Keratinocyte (primary cell): ENCODE data around the gene FLNB. TPM values are rescaled to one million over a fixed set of nuclear protein-coding genes. Genes with fewer than 3 reads are reported as not detected.

ENCODE experiments used
- DNase-seq: peaks from one replicate; pipeline ENCODE4 v3.0.0-alpha.2; 2011; ENCODE audit warnings: low read depth, missing footprints, low spot score
- FAIRE-seq: peaks from 2 replicates; lab custom pipeline; 2011; peaks lifted over from hg19 to GRCh38; lab: Jason Lieb, UNC
- H2AFZ ChIP-seq: 2 replicates; pipeline ENCODE4 v1.6.0; 2012; ENCODE audit warnings: low read length, control low read depth, inconsistent platforms; ENCODE audit not compliant: control insufficient read depth
- H3K27ac ChIP-seq: 2 replicates; pipeline ENCODE4 v1.5.1; 2011; ENCODE audit warnings: low read length; ENCODE audit not compliant: control insufficient read depth, insufficient read depth
- H3K27me3 ChIP-seq: 3 replicates; pipeline ENCODE4 v1.6.0; 2011; ENCODE audit warnings: low read length; ENCODE audit not compliant: control insufficient read depth, insufficient read depth; ENCODE audit errors: extremely low read depth
- H3K36me3 ChIP-seq, 2 experiments: 2 replicates in 1 of 2; 3 replicates in 1 of 2; pipeline ENCODE4 v1.5.1; 2011; ENCODE audit warnings: low read length in 2 of 2, mild to moderate bottlenecking in 1 of 2; ENCODE audit not compliant: control insufficient read depth in 2 of 2, insufficient read depth in 2 of 2; ENCODE audit errors: extremely low read depth in 1 of 2
- H3K4me1 ChIP-seq: 3 replicates; pipeline ENCODE4 v1.5.1; 2011; ENCODE audit warnings: low read length; ENCODE audit not compliant: control insufficient read depth, insufficient read depth; ENCODE audit errors: extremely low read depth
- H3K4me2 ChIP-seq: 3 replicates; pipeline ENCODE4 v1.6.0; 2011; ENCODE audit warnings: low read depth, low read length; ENCODE audit not compliant: control insufficient read depth, insufficient read depth; ENCODE audit errors: extremely low read depth
- H3K4me3 ChIP-seq, 3 experiments: fragments of 200-600 bp in 1 of 3; sonication (generic) in 1 of 3; 2 replicates in 2 of 3; 3 replicates in 1 of 3; pipeline ENCODE4 v1.5.1; 2011 to 2016; ENCODE audit warnings: low read length in 3 of 3, mild to moderate bottlenecking in 3 of 3, control low read depth in 2 of 3, inconsistent platforms in 1 of 3, low read depth in 1 of 3, mixed read lengths in 1 of 3, mixed run types in 1 of 3, moderate library complexity in 1 of 3; ENCODE audit not compliant: control insufficient read depth in 2 of 3, insufficient read depth in 2 of 3; ENCODE audit errors: extremely low read depth in 1 of 3
- H3K79me2 ChIP-seq: 2 replicates; pipeline ENCODE4 v1.6.0; 2012; ENCODE audit warnings: low read length; ENCODE audit not compliant: control insufficient read depth, insufficient read depth
- H3K9ac ChIP-seq: 3 replicates; pipeline ENCODE4 v1.6.0; 2011; ENCODE audit warnings: low read length; ENCODE audit not compliant: control insufficient read depth, insufficient read depth; ENCODE audit errors: extremely low read depth
- H3K9me1 ChIP-seq: 3 replicates; pipeline ENCODE4 v1.6.0; 2011; ENCODE audit warnings: low read length; ENCODE audit not compliant: control insufficient read depth, insufficient read depth; ENCODE audit errors: extremely low read depth
- H3K9me3 ChIP-seq: 2 replicates; pipeline ENCODE4 v1.5.1; 2012; ENCODE audit warnings: low read depth, low read length; ENCODE audit not compliant: control insufficient read depth
- H4K20me1 ChIP-seq: 3 replicates; pipeline ENCODE4 v1.6.0; 2011; ENCODE audit warnings: low read length; ENCODE audit not compliant: control insufficient read depth, insufficient read depth; ENCODE audit errors: extremely low read depth
- EZH2 ChIP-seq: IDR thresholded peaks from one replicate; pipeline ENCODE4 v1.6.1; 2012; ENCODE audit warnings: inconsistent platforms, mild to moderate bottlenecking, low read length, moderate library complexity
- dilution Hi-C: fragments of 300-500 bp; cut with MboI; formaldehyde crosslinking; loops from one replicate; pipeline ENCODE4 v1.7.0; 2020; ENCODE audit warnings: low sequenced_read_pairs; ENCODE audit not compliant: extremely low pct_ligation_motif_present
- polyA plus RNA-seq, 5 experiments: library from polyadenylated mRNA; depleted of rRNA in 3 of 5; stranded (reverse) in 3 of 5; stranded (forward) in 1 of 5; unstranded in 1 of 5; fragments of >200 nt; gene quantifications; 1 replicate in 1 of 5; 2 replicates in 3 of 5; 3 replicates in 1 of 5; pipeline versions ENCODE4 v1.2.1 to v1.2.3, GENCODE V29; 2011 to 2012; ENCODE audit warnings: missing spikeins in 2 of 5, low read depth in 1 of 5, low replicate concordance in 1 of 5
- TF ChIP-seq, protein P1 (sequence below), 3 experiments: IDR thresholded peaks in 1 of 3; conservative IDR thresholded peaks in 1 of 3; optimal IDR thresholded peaks in 1 of 3; 2 replicates in 2 of 3; 3 replicates in 1 of 3; pipeline versions ENCODE3 to v1.5.1; 2011; ENCODE audit warnings: low read length in 3 of 3, mild to moderate bottlenecking in 3 of 3, moderate library complexity in 2 of 3, control low read depth in 1 of 3, inconsistent platforms in 1 of 3; ENCODE audit not compliant: insufficient read depth in 2 of 3; ENCODE audit errors: extremely low read depth in 1 of 3

The FLNB gene
- polyA plus RNA-seq, 1 donor (not counting 4 experiments of a cell fraction or from before 2014, with no cell fraction given): 289 TPM

DNA sequence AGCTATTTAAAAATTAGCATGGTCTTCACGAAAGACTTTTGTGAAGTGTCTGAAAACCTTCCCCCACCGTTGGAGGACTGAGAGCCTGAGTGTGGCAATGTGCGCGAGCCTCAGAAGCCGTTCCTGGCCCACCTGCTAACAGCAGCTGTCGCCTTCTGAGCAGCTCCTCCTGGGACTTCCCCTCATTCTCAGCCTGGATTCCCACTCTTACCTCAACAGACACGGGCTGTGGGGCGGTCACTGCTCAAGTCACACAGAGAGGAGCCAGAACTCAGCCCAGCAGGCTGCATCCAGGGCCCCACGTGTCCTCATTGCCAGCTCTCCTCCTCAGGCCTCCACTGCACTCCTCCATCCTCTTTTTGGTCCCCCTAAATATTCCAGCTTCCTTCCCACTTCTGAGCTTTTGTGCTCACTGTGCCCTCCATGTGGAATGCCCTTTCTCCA is 194.7 kb downstream of the FLNB start:
- Histone ChIP-seq H3K27ac (no peak overlapping the region), H3K9me3 (no peaks in the 10 kb centered on the region), H3K36me3 (no peaks in the 10 kb centered on the region), H3K9me1 (no peaks in the 10 kb centered on the region), H3K79me2 (no peaks in the 10 kb centered on the region), H3K9ac (no peak overlapping the region), H3K4me3 (no peak overlapping the region), H3K27me3 (no peaks in the 10 kb centered on the region), H4K20me1 (no peaks in the 10 kb centered on the region), H3K4me2 (no peak overlapping the region), H3K4me1 (peaks cover 24% of the 10 kb centered on the region), H2AFZ (no peak overlapping the region)
- FAIRE-seq (no peak), DNase-seq (no peak)
- dilution Hi-C loops: no loop called here
- TF ChIP-seq EZH2: no peak
- TF ChIP-seq, protein P1, sequence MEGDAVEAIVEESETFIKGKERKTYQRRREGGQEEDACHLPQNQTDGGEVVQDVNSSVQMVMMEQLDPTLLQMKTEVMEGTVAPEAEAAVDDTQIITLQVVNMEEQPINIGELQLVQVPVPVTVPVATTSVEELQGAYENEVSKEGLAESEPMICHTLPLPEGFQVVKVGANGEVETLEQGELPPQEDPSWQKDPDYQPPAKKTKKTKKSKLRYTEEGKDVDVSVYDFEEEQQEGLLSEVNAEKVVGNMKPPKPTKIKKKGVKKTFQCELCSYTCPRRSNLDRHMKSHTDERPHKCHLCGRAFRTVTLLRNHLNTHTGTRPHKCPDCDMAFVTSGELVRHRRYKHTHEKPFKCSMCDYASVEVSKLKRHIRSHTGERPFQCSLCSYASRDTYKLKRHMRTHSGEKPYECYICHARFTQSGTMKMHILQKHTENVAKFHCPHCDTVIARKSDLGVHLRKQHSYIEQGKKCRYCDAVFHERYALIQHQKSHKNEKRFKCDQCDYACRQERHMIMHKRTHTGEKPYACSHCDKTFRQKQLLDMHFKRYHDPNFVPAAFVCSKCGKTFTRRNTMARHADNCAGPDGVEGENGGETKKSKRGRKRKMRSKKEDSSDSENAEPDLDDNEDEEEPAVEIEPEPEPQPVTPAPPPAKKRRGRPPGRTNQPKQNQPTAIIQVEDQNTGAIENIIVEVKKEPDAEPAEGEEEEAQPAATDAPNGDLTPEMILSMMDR (optimal IDR thresholded peaks at IDR 0.05 in 1 of 3, IDR thresholded peaks at IDR 0.05 in 1 of 3, conservative IDR thresholded peaks at IDR 0.05 in 1 of 3; ENCODE audit: extremely low read depth in 1 of 3, insufficient read depth in 2 of 3, low read length in 3 of 3): no peak

DNA sequence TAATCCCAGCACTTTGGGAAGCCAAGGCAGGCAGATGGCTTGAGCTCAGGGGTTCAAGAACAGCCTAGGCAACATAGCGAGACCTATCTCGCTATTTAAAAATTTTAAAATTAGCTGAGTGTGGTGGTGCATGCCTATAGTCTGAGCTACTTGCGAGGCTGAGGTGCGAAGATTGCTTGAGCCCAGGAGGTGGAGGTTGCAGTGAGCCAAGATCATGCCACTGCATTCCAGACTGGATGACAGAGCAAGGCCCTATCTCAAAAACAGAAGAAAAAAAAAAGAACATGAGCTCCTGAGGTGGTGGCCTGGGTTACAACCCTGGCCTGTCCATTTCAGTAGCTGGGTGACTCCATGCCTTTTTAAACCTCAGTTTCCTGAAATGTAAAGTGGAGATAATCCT is 195.3 kb downstream of the FLNB start:
- H3K9ac ChIP-seq: no peak overlapping the region
- no peaks in the 10 kb centered on the region for H3K9me1 ChIP-seq
- dilution Hi-C loops: no loop called here
- DNase-seq (no peak), FAIRE-seq (no peak)
- TF ChIP-seq, protein P1 (optimal IDR thresholded peaks at IDR 0.05 in 1 of 3, IDR thresholded peaks at IDR 0.05 in 1 of 3, conservative IDR thresholded peaks at IDR 0.05 in 1 of 3; ENCODE audit: extremely low read depth in 1 of 3, insufficient read depth in 2 of 3, low read length in 3 of 3): no peak
- no peak for TF ChIP-seq EZH2
- H3K79me2 ChIP-seq: no peaks in the 10 kb centered on the region
- no peaks in the 10 kb centered on the region for H4K20me1 ChIP-seq
- H3K9me3 ChIP-seq: no peaks in the 10 kb centered on the region
- H3K4me2 ChIP-seq: no peak overlapping the region
- no peaks in the 10 kb centered on the region for H3K36me3 ChIP-seq
- H3K4me3 ChIP-seq: no peak overlapping the region
- H3K4me1 ChIP-seq: peaks cover 23% of the 10 kb centered on the region
- H3K27me3 ChIP-seq: no peaks in the 10 kb centered on the region
- no peak overlapping the region for H3K27ac ChIP-seq
- no peak overlapping the region for H2AFZ ChIP-seq
